NCI-H146 treated with DMSO at 0.1 percent for 48 hours (cell line): ENCODE results near the gene RBSN.

Experiments used
- DNase-seq: peaks from one replicate; lab custom pipeline; 2025; ENCODE audit not compliant: unreplicated experiment; lab: John Stamatoyannopoulos, UW

Gene RBSN

GRCh38 chr3:15063656-15064286 is 35.2 kb downstream of the RBSN start:
- no peak for DNase-seq

GRCh38 chr3:15063238-15063637 is 35.7 kb downstream of the RBSN start:
- no peak for DNase-seq

- no peak for DNase-seq
These were observed 38.9 kb downstream of the RBSN start for GRCh38 chr3:15060029-15060428.

GRCh38 chr3:15056676-15057404 is 42.1 kb downstream of the RBSN start:
- DNase-seq: no peak

GRCh38 chr3:15055019-15055557 is 43.9 kb downstream of the RBSN start:
- DNase-seq: no peak

- DNase-seq: no peak
These were observed 45.4 kb downstream of the RBSN start for GRCh38 chr3:15053541-15053940.

- no peak for DNase-seq
These were observed 46.4 kb downstream of the RBSN start for GRCh38 chr3:15052335-15053242.

GRCh38 chr3:15051531-15051930 is 47.4 kb downstream of the RBSN start:
- DNase-seq: no peak

- DNase-seq: no peak
These were observed 48.4 kb downstream of the RBSN start for GRCh38 chr3:15050405-15051092.

GRCh38 chr3:15049584-15049983 is 49.4 kb downstream of the RBSN start:
- no peak for DNase-seq

GRCh38 chr3:15045667-15046066 is 53.3 kb downstream of the RBSN start:
- DNase-seq: no peak

GRCh38 chr3:15044326-15044725 is 54.6 kb downstream of the RBSN start:
- no peak for DNase-seq

GRCh38 chr3:15043408-15044171 is 55.4 kb downstream of the RBSN start:
- DNase-seq: no peak

GRCh38 chr3:15042936-15043335 is 56.0 kb downstream of the RBSN start:
- no peak for DNase-seq

- DNase-seq: no peak
These were observed 57.0 kb downstream of the RBSN start for GRCh38 chr3:15041950-15042349.

- no peak for DNase-seq
These were observed 58.1 kb downstream of the RBSN start for GRCh38 chr3:15040844-15041243.

- no peak for DNase-seq
These were observed 60.6 kb downstream of the RBSN start for GRCh38 chr3:15038306-15038705.

- no peak for DNase-seq
These were observed 65.8 kb downstream of the RBSN start for GRCh38 chr3:15033103-15033502.

GRCh38 chr3:15032650-15033049 is 66.3 kb downstream of the RBSN start:
- no peak for DNase-seq

GRCh38 chr3:15029625-15030024 is 69.3 kb downstream of the RBSN start:
- DNase-seq: no peak
